NOMO-1 treated with dmso at 0.1 percent for 144 hours (cell line): ENCODE results near the gene NACC2.

Experiments used
- DNase-seq: peaks from one replicate; lab custom pipeline; 2025; ENCODE audit not compliant: unreplicated experiment; lab: John Stamatoyannopoulos, UW

NACC2 gene

DNA sequence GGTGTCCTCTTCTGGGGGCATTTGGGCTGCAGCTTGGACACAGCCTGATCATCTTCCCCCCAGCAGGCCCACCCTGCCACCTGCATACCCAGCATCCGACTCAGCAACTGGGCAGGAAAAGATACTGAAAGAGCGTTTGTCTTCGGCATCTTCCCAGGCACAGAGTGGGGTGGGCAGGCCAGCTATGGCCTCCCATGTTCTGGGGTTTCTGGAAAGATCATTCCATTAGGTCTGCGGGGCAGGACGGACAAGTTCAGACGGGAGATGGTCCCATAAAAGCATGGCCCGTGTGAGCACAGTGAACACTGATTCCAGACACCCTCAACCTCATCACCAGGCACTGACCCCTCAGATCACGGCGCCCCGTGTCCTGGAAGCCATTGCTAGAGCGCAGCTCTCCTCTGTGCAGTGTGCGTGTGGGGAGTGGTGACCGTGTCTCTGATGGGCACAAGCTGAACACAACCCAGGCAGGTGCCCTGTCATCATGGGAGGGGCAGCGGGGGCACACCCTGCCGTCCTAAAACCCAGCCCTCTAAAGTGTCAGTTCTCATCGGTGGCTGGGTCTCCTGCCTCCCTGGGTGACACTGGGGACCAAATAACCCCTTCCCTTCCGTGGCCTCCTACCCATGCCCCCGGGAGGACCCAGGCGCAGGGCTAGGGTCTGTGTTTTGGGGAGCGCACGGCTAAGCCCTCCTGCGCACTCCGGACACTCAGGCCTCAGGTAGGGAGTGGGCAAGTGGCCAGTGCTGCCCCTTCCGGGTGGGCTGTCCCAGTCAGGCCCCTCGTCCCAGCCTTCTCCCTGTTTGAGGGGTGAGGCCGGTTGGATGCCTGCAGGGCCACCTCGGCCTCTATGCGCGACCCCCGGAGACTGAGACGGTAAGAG, 36.8 kb upstream of the NACC2 start:
- DNase-seq, result no peak

GRCh38 chr9:136129176-136129575, 34.1 kb upstream of the NACC2 start:
- DNase-seq, result no peak

DNA sequence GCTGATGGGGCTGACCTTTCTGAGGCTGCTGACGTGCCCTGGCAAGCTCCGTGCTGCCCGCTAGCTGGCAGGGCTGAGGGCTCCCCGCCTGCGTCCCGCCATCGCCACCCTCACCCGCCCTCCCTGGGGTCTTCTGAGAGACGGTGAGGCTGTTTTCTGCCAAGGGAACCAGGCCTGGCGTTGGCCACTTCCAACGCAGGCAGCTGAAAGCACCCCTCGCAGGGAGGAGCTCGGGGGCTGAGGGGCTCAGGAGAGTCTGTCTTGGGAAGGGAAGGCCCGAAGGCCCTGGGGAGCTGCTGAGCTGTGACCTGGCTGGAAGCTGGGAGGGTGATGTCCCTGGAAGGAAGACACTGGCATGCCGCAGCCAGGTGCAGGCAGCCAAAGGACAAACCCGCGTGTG, 33.3 kb upstream of the NACC2 start:
- no peak for DNase-seq

DNA sequence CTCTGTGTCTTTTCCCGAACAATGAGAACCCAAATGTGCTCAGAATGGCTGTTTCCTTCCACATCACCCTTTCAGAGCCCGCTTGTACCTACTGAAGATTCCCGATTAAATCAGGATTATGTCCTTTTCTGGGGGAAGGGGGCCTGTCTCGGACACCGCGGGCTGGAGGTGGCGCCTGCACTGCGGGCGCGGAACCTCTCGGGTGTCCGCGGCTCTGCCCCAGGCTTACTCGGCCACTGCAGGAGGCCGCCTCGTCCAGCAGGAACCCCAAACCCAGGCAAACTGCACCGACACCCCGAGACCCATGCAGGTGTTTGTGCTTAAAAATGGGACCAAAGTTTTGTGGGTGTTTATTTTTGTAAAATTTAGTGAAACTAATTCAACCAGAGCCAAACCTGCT, 32.2 kb upstream of the NACC2 start:
- DNase-seq, result no peak

DNA sequence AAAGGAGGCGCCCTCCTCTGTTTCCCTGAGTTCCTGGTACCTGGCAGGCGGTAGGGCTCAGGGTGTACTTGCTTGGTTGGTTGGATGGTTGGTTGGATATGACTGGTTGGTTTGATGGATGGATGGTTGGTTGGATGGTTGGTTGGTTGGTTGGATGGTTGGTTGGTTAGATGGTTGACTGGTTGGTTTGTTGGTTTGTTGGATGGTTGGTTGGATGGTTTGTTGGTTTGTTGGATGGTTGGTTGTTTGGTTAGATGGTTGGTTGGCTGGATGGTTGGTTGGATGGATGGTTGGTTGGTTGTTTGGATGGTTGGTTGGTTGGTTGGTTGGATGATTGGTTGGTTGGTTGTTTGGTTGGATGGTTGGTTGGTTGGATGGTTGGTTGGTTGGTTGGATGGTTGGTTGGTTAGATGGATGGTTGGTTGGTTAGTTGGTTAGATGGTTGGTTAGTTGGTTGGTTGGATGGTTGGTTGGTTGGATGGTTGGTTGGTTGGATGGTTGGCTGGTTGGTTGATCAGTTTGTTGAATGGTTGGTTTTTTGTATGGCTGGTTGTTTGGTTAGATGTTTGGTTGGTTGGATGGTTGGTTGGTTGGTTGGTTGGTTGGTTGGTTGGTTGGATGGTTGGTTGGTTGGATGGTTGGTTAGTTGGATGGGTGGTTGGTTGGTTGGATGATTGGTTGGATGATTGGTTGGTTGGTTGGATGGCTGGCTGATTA, 30.0 kb upstream of the NACC2 start:
- DNase-seq, result no peak

DNA sequence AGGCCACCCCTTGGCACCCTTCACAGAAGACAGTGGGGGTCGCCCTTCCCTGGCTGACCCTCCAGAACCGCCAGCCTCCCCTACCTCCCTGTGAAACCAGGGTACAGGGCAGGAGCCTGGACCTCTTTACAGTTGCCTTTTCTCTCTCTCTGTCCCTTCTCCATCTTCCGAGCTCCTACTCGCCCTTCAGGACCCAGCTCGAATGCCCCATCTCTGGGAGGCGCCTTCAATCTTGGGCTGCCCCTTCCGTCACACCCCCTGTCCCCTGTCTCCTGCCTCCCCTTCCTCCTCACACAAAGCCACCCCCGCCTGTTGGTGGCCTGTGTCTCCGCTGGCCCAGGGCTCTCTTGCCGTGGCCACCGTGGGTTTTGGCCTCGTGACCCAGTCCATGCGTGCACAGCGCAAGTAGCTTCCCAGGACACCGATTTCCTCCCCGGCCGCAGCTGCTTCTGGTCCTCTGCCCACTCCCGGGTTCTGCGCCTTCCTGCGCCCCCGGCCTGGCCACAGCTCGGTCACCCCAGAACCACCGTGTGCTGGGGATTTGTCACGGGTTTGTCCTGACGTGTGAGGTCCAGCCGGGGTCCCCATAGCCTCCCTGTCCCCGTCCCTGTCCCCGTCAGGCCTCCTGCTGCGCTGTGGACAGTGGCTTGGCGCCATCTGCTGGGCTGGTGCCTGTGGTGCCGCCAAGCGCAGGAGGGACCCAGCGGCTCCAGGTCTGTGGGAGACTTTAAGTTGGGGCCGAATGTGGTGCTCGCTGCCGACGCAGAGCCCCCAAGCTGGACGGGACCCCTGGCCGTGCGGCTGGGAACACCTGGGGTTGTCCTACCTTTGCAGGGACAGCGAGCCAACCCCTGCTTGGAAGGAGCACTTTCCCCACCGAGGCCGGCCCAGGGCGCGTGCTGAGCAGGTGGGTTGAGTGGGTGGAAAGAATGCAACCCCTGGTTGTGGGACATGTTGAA, 27.6 kb upstream of the NACC2 start:
- peak; percentile 31 for DNase-seq

- no peak for DNase-seq
Measured at GRCh38 chr9:136121801-136122200, 26.7 kb upstream of the NACC2 start.

GRCh38 chr9:136120438-136120844, 25.4 kb upstream of the NACC2 start:
- no peak for DNase-seq

DNA sequence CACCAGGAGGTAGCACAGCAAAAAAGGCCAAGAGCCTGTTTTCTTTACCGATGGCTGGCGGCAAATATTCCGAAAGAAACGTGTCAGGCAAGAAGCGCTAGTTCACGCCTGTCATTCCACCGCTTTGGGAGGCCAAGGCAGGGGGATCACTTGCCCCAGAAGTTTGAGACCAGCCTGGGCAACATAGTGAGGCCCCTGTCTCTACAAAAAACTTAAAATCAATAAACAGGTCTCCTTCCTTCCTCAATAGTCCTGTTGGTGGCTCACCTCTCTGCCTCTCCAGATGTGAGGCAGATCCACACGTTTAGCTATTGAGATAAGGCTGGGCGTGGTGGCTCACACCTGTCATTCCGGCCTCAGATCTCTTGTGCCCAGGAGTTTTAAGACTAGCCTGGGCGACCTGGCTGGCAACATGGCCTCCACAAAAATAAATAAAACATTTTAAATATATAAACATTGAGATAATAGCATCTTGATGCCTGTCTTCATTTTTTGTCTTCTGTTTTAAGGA, 24.8 kb upstream of the NACC2 start:
- DNase-seq, result no peak

- peak; percentile 32 for DNase-seq
Measured at GRCh38 chr9:136119061-136119882, 24.2 kb upstream of the NACC2 start.

DNA sequence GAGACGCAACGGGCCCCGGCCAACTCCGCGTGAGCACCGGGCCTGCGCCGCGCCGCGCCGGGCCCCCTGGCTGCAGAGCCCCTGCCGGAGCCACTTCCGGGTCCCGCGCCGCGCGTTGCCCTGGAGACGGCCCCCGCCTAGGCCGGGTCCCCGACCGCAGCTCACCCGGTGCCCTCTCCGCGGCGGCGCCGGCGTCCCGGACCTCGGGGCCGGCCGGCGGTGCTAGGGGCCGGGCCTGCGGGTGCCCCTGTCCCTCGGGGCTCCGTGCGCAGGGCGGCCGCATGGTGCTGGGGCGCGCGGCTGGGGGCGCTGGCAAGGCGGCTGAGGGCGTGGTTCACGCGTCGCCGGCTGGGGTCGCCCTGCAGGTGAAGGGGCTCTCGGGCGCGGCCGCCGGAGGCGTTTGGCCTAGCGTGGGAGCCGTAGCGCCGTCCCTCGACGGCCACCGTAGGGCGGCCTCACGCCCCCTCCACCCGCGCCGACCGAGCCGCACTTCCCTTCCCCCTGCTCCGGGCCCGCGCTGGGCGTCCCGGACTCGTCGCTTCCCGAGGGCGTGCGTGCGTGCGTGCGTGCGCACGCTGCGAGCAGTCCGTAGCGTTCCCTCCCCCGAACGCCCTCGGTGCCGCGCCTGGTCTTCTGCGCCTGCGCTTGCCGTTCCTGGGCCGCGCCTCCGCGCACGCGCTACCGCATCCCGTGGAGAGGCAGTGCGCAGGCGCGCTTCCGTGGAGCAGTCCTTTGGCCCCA, 23.4 kb upstream of the NACC2 start, which contains the start of gene TMEM250:
TMEM250 (minus strand) TSS at position 556 of the 741 bp plus-strand sequence. CDS start 1,975 bp downstream, outside the sequence.
- peak; percentile 99 for DNase-seq

- no peak for DNase-seq
Measured at GRCh38 chr9:136117916-136118319, 22.8 kb upstream of the NACC2 start.

GRCh38 chr9:136117291-136117915, 22.3 kb upstream of the NACC2 start:
- DNase-seq, result peak; percentile 57

DNA sequence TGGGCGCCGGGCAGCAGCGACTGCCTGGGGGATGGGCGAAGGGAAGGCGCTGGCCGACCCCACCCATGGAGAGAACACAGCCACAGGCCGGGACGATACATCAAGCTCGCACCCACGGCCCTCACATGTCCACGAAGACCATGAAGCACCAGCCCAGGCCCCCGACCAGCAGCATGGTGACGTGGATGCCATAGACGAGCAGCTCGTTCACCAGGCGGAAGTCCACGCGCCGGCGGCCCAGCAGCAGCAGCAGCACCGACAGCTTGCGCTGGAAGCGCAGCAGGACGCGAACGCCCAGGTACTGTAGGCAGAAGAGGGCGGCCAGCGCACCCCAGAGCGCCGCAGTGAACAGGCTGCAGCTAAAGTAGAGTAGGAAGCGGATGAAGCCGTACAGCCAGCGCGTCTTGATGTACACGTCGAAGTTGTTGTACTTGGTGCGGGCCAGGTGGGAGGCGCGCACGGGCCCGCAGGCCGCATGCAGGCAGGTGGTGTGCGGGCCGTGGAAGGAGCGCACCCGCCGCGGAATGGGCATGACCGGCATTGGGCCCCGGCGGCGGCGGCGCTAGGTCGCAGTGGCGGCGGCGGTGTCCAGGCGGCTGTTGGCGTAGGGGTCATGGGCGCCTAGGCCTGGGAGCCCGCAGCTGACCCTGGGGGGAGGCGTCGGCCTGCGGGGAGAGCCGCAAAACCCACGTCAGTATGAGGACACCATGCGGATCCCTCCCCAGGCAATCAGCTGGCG, 21.4 kb upstream of the NACC2 start:
- no peak for DNase-seq

DNA sequence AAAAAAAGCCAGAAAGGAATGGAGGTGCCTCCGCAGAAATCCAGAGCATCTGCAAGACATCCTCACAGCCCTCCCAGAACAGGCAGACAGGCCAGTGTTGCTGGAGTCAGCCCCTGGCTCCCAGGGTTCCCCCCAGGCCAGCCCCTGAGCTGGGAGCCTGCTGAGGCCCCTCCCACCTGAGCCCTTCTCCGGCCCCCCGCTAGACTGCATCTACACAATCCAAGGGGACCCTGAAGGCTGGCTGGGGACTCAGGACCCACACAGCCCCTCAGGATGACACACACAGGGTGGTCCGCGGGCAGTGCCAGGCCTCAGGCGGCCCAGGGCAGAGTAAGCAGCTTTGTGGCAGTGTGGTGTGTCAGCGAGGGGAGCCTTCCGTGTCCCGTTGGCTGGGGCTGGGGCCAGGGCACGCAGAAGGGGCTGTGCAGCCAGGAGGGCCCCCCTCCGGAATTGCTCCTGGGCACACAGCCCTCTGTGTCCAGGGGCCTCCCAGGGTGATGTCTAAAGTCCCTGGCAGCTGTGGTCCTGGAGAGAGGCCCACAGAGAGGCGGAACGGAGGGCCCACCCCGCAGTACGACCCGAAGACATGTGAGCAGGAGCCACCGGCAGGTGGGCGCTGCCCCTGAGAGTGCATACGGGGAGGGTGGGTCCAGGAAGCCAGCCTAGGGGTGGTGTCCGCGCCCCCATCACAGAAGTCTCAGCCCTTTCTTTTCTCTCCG, 20.7 kb upstream of the NACC2 start:
- DNase-seq, result no peak

GRCh38 chr9:136115206-136115605, 20.1 kb upstream of the NACC2 start:
- DNase-seq, result no peak

GRCh38 chr9:136114610-136115009, 19.5 kb upstream of the NACC2 start:
- no peak for DNase-seq
